ENCODE measurements around the gene SMG7. TPM values are rescaled to one million over a fixed set of nuclear protein-coding genes. Genes with fewer than 3 reads are reported as not detected.

SMG7 gene
- polyA plus RNA-seq, 2 of the 4 experiments (the other 2 are of a cell fraction): 27.2 to 51.3 TPM

- no peak for FAIRE-seq
- 59% methylated on average over 1 of the region's 1 CpG for WGBS (ENCODE audit: missing lambda C conversion rate)
- ATAC-seq: no peak
- H3K4me1 ChIP-seq: peaks cover 17% of the 10 kb centered on the region; the same call in 2 of the 3 replicates
- no peak overlapping the region for H3K4me3 ChIP-seq
- ChIA-PET POLR2A (interaction anchor here (0.6 kb wide), 1 partner anchor 64 kb away, joined by 4 read pairs; no protein-coding TSS in a partner anchor), CTCF (interaction anchor here (0.5 to 1.5 kb wide), 3 partner anchors 8 to 262 kb away, joined by 3 read pairs; no protein-coding TSS in a partner anchor)
- no peak overlapping the region for H3K27ac ChIP-seq
- H3K4me2 ChIP-seq: no peak overlapping the region
- DNase-seq (ENCODE audit: low read depth in 1 of 2, low spot score in 1 of 2): no peak
- TF ChIP-seq RAD21 (conservative IDR thresholded peaks at IDR 0.05 in 1 of 2, IDR thresholded peaks at IDR 0.05 in 1 of 2) (peak; percentile 14 to 18; a peak in 1 of 5 replicates), CTCF (IDR thresholded peaks at IDR 0.05) (peak; percentile 19; the same call in 1 of the 3 replicates), POLR2A (IDR thresholded peaks at IDR 0.05; ENCODE audit: low read length) (no peak)
- H3K9me3 ChIP-seq: no peaks in the 10 kb centered on the region
These were observed 12.0 kb downstream of the SMG7 start for GRCh38 chr1:183484254-183484653.

GRCh38 chr1:183484851-183485250, 12.6 kb downstream of the SMG7 start:
- TF ChIP-seq BHLHE40 (IDR thresholded peaks at IDR 0.05; ENCODE audit: low read depth, low read length) (no peak), HDAC2 (IDR thresholded peaks at IDR 0.05) (no peak), RFX5 (IDR thresholded peaks at IDR 0.05) (no peak), CEBPB (IDR thresholded peaks at IDR 0.05) (no peak), ZC3H11A (IDR thresholded peaks at IDR 0.05) (no peak), HES2 (IDR thresholded peaks at IDR 0.05) (no peak), MAFK (IDR thresholded peaks at IDR 0.05; ENCODE audit: partially characterized antibody) (no peak)

GRCh38 chr1:183487674-183488442, 15.6 kb downstream of the SMG7 start:
- DNase-seq (ENCODE audit: low read depth in 1 of 2, low spot score in 1 of 2) (no peak), FAIRE-seq (no peak), ATAC-seq (no peak)
- ChIA-PET POLR2A (no interaction called here), CTCF (interaction anchor here (1.5 kb wide), 1 partner anchor 20 kb away, joined by 3 read pairs; no protein-coding TSS in a partner anchor)
- WGBS (ENCODE audit: missing lambda C conversion rate): 95% methylated on average over 2 of the region's 2 CpGs
- Histone ChIP-seq H3K4me1 (peaks cover under 1% of the 10 kb centered on the region), H3K27ac (no peak overlapping the region), H3K4me3 (no peak overlapping the region), H3K4me2 (no peak overlapping the region), H3K9me3 (no peaks in the 10 kb centered on the region)
- TF ChIP-seq JUNB (IDR thresholded peaks at IDR 0.05): no peak
- TF ChIP-seq ZSCAN20 (CRISPR knock-in tag; IDR thresholded peaks at IDR 0.05): no peak
- TF ChIP-seq HDAC2 (IDR thresholded peaks at IDR 0.05): no peak
- no peak for TF ChIP-seq MAZ (IDR thresholded peaks at IDR 0.05; ENCODE audit: borderline replicate concordance, low read depth, low read length)
- no peak for TF ChIP-seq BHLHE40 (IDR thresholded peaks at IDR 0.05; ENCODE audit: low read depth, low read length)
- TF ChIP-seq RAD21 (conservative IDR thresholded peaks at IDR 0.05 in 1 of 2, IDR thresholded peaks at IDR 0.05 in 1 of 2): no peak
- no peak for TF ChIP-seq FOSL2 (IDR thresholded peaks at IDR 0.05)
- no peak for TF ChIP-seq FOSL2 (CRISPR knock-in tag; IDR thresholded peaks at IDR 0.05)
- no peak for TF ChIP-seq CEBPB (IDR thresholded peaks at IDR 0.05)
- no peak for TF ChIP-seq HOXB5 (CRISPR knock-in tag; IDR thresholded peaks at IDR 0.05)
- TF ChIP-seq E2F6 (IDR thresholded peaks at IDR 0.05; ENCODE audit: borderline replicate concordance, low read depth): no peak
- TF ChIP-seq MYC (IDR thresholded peaks at IDR 0.05; ENCODE audit: borderline replicate concordance, low read length): no peak
- TF ChIP-seq KDM1A (IDR thresholded peaks at IDR 0.05; ENCODE audit: low read depth): no peak
- no peak for TF ChIP-seq TP53 (CRISPR knock-in tag; IDR thresholded peaks at IDR 0.05)
- TF ChIP-seq HOXB13 (CRISPR knock-in tag; IDR thresholded peaks at IDR 0.05; ENCODE audit: low read depth): no peak
- no peak for TF ChIP-seq HEYL (CRISPR knock-in tag; IDR thresholded peaks at IDR 0.05)
- no peak for TF ChIP-seq RCOR1 (IDR thresholded peaks at IDR 0.05; ENCODE audit: low read depth, low read length)
- no peak for TF ChIP-seq FOSB (CRISPR knock-in tag; IDR thresholded peaks at IDR 0.05)
- no peak for TF ChIP-seq CBX2 (IDR thresholded peaks at IDR 0.05; ENCODE audit: borderline replicate concordance, low read depth)

More at GRCh38 chr1:183484851-183485250, 12.6 kb downstream of the SMG7 start:
- no peak overlapping the region for H3K4me2 ChIP-seq
- H3K4me1 ChIP-seq: peaks cover 17% of the 10 kb centered on the region; the same call in 2 of the 3 replicates
- no peak for DNase-seq (ENCODE audit: low read depth in 1 of 2, low spot score in 1 of 2)
- ChIA-PET CTCF (interaction anchor here (0.5 to 1.5 kb wide), 3 partner anchors 9 to 263 kb away, joined by 3 read pairs; no protein-coding TSS in a partner anchor), POLR2A (interaction anchor here (0.6 to 1.3 kb wide), 2 partner anchors 13 to 64 kb away, joined by 4 read pairs; partner anchors contain the start of gene SMG7)
- no peak overlapping the region for H3K27ac ChIP-seq
- 94% methylated on average over 1 of the region's 1 CpG for WGBS (ENCODE audit: missing lambda C conversion rate)
- H3K9me3 ChIP-seq: no peaks in the 10 kb centered on the region
- no peak for ATAC-seq
- H3K4me3 ChIP-seq: no peak overlapping the region
- no peak for FAIRE-seq
